ENCODE data around the gene PRKACG.

- TF ChIP-seq, protein P1, sequence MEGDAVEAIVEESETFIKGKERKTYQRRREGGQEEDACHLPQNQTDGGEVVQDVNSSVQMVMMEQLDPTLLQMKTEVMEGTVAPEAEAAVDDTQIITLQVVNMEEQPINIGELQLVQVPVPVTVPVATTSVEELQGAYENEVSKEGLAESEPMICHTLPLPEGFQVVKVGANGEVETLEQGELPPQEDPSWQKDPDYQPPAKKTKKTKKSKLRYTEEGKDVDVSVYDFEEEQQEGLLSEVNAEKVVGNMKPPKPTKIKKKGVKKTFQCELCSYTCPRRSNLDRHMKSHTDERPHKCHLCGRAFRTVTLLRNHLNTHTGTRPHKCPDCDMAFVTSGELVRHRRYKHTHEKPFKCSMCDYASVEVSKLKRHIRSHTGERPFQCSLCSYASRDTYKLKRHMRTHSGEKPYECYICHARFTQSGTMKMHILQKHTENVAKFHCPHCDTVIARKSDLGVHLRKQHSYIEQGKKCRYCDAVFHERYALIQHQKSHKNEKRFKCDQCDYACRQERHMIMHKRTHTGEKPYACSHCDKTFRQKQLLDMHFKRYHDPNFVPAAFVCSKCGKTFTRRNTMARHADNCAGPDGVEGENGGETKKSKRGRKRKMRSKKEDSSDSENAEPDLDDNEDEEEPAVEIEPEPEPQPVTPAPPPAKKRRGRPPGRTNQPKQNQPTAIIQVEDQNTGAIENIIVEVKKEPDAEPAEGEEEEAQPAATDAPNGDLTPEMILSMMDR (IDR thresholded peaks at IDR 0.05; ENCODE audit: insufficient read depth, low read length, poor library complexity, severe bottlenecking), result no peak
- no peak for TF ChIP-seq EZH2phosphoT487 (conservative IDR thresholded peaks at IDR 0.05; ENCODE audit: low read length)
Observed at GRCh38 chr9:68973619-68974018, 40.3 kb downstream of the PRKACG start.
